Stimulated activated CD8-positive, alpha-beta memory T cell treated with anti-CD3 and anti-CD28 coated beads, Interleukin-12 subunit alpha, Interleukin-12 subunit beta, amount 100 ng/mL, for 1 hour (primary cell): ENCODE measurements around the gene TRIM63.

ENCODE experiments used
- DNase-seq: peaks from one replicate; pipeline ENCODE4 v3.0.0-alpha.2; 2020; ENCODE audit warnings: low read depth

TRIM63 gene

DNA sequence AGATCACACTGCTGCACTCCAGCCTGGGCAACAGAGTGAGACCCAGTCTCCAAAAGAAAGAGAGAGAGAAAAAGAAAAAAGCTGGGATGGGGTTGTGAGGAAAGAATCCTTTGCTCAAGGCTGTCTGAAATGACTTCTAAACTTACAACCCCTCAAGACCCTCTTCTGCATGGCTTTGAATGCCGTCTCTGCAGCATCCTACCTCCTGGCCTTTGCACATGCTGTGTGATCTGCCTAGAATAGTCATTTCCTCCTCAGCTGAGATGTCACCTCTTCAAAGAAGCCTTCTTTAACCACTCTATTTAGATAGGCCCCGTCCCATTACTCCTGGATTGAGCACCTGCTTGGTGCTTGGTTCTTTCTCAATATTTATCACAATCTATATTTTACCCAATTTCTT is 17.4 kb upstream of the TRIM63 start:
- DNase-seq = no peak

GRCh38 chr1:26084091-26084561 is 16.7 kb upstream of the TRIM63 start:
- DNase-seq = no peak

- DNase-seq = no peak
Measured at GRCh38 chr1:26083208-26083607, 15.8 kb upstream of the TRIM63 start.

DNA sequence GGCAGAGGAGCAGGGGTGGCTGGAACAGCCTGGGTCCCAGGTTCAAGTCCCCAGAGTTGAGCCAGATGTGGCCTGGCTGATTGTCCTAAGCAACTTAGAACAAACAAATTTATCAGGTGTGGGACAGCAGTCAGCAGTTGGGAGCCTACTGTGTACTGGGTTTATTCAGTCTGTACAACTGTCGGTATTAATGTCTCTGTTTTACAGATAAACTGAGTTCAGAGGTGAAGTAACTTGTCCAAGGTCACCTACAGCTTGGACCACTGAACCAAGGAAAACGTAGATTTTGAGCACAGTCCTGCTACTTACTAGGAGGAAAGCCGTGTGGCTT is 14.6 kb upstream of the TRIM63 start:
- DNase-seq = no peak

DNA sequence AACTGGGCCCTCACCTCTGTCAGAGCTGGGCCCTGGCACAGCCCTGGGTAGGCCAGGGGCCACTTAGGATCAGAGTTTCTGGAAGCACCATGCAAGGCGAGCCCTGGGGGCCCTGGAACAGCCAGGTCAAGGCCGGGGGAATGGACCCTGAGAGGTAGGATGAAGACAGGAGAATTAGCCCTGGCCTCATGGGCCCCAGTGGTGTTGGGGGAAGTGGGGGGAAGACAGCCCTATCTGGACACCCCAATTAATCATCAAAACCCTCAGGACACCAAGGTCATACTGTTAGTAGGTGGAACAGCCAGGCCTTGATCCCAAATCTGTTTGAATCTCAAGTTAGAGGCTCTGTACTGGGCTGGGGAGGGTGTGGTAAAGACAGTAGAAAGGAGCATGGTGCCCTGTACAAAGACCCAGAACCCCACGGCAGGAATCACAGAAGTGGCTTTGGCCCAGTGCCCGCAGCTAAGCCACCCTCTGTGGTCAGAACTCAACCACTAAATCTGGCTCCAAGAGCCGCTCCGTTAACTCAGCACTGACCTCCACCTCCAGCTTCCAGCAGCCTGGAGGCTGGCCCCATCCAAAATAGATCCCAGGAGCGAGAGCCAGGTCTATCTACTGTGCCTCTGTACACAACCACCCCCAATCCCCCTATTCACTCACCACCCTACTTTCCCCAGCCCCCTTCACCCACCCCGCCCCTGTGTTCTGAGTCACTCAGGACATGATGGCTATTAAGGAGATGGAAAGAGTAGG is 14.0 kb upstream of the TRIM63 start:
- no peak for DNase-seq

DNA sequence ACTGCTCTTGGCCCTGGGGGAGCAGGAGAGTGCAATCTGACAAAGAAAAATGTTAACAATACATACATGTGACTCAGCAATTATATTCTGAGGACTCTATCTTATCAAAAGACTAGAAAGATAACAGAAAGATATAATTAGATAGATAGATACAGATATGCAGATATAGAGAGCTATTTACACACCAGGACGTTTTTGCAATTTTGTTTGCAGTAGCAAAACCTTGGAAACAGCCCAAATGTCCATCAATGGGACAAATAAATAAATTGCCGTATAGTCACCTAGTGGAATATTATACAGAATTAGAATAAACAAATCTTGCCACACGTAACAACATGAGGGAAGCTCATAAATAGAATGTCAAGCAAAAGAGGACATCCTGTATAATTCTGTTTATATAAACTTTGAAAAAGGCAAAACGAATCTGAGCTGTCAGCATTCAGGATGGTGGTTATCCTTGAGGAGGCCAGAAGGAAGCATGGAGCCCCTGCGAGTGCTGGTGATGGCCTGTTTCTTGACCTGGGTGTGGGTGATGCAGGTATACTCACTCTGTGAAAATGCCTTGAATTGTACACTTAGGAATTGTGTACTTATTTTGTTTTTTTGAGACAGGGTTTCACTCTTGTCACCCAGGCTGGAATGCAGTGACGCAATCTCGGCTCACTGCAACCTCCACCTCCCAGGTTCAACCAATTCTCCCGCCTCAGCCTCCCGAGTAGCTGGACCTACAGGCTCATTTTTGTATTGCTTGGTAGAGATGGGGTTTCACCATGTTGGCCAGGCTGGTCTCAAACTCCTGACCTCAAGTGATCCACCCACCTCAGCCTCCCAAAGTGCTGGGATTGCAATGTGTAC is 12.8 kb upstream of the TRIM63 start:
- no peak for DNase-seq

DNA sequence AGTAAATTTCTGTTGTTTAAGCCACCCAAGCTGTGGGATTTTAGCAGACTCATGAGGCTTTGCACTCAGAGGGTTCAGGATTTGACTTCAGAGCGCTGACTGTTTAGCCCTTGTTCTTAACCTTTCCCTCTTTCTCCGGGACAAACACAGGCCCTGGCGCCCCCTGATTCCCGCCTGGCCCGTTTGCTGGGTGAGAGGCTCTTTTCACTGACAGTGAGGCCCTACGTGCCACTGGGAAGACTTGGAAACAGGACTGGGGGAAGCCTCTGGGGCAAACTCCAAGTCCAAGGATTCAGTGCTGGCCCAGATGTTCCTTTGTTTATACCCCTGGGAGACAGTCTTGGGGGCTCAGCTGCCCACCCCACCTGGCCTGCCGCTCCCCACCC is 11.7 kb upstream of the TRIM63 start:
- DNase-seq = no peak

GRCh38 chr1:26078286-26079177 is 11.1 kb upstream of the TRIM63 start:
- no peak for DNase-seq

DNA sequence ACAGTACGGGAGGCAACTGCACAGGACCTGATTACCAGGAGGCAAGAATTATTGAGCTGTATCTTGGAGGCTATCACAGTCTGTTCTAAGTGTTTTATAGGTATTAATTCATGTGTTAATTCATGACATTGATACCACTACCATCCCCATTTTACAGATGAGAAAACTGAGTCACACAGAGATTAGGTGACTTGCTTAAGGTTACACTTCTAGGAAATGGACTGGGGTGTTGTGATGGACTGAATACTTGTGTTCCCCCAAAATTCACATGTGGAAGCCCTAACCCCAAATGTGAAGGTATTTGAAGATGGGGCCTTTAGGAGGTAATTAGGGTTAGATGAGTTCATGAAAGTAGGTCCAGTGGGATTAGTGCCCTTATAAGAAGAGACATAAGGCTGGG is 10.1 kb upstream of the TRIM63 start:
- no peak for DNase-seq

GRCh38 chr1:26075421-26076144 is 8.2 kb upstream of the TRIM63 start:
- DNase-seq = no peak

- DNase-seq = no peak
Measured at GRCh38 chr1:26072305-26072704, 4.9 kb upstream of the TRIM63 start.

GRCh38 chr1:26070963-26071342 is 3.5 kb upstream of the TRIM63 start:
- DNase-seq = no peak

DNA sequence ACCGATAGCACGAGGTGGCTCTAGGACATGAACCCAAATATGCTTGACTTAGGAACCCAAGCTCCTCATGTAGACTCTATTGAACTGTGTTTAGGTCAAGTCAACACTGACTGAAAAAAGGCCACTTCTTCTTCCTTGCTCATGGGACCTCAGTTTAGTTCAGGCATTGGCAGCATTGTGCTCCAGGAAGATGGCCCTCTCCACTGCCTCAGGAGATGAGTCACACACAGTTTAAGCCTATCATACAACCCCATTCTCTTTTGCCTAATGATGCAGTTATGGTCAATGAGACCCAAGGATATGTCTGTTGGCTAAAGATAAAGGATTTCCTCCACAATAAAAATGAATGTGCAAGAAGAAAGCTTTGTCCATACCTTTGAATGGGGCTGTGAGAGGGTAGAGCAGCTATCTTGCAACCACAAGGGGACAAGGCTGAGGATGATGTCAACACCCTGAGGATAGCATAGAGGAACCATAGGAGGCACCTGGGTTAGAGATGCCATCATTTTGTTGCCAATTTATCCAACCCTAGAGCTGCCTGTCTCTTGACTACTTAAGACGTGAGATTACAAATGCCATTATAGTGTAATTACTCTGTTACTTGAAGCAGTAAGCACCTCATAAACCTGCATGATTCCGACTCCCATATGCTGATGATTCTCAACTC is 3.0 kb upstream of the TRIM63 start:
- DNase-seq = no peak

DNA sequence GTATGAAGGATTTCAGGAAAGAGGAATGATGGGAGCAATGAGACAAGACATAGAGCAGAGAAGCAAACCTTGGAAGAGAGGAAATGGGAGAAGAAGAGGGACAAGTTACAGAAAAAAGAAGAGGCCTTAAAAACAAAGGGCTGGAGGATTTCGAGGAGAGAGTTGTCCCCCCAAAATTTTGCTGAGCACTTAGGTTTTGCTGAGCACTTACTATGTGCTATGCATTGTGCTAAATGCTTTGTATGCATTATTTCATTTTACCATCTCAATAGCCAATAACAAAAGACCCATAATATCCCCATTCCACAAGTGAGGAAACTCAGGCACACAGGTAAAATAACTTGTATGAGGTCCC is 2.5 kb upstream of the TRIM63 start:
- DNase-seq = no peak

DNA sequence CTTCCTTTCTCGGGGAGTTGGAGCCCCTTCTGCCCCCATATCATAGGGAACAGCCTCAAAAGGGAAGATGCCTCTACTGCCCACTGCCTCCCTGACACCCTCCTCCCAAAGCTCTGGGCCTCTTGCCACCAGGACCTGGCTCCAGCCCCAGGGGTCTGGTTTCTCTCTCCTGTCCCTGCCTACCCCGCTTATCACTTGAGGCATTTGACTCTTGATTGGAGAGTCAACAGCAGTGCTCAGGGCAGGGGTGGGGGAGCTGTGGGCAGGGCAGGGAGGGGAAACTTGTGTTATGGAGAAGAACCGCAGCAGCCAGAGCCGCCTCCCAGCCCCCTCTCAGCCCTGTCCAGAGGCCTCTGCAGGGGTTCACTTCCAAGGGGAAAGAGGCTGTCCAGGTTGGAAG is 573 bp downstream of the TRIM63 start:
- DNase-seq = no peak

GRCh38 chr1:26066160-26066559 is 1.3 kb downstream of the TRIM63 start:
- no peak for DNase-seq

DNA sequence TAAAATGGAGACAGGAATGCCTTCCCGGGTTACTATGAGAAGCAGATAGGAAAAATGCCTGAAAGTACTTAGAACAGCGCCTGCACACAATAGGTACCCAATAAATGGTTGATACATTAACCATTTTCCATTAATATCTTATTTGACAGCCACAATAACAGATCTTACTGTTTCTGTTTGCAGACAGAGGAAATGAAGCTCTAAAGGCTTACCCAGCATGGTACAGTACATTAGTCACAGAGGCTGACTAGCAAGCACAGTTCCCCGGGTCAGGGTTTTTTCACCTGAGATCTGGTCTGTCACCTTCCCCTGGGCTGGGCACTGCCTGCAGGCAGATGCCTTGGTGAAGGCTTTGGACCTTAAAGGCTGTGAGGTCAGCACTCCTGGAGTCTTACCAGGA is 2.9 kb downstream of the TRIM63 start:
- no peak for DNase-seq

GRCh38 chr1:26060832-26061574 is 6.4 kb downstream of the TRIM63 start:
- no peak for DNase-seq

- DNase-seq = no peak
Measured at GRCh38 chr1:26059906-26060305, 7.5 kb downstream of the TRIM63 start.

GRCh38 chr1:26058052-26058595 is 9.3 kb downstream of the TRIM63 start:
- no peak for DNase-seq
